ENCODE results near the gene PLSCR4. TPM values are rescaled to one million over a fixed set of nuclear protein-coding genes. Genes with fewer than 3 reads are reported as not detected.
A peak's percentile ranks its signal among the peaks of the same experiment; 100 is the strongest.

Gene PLSCR4
- total and polyA plus RNA-seq, 2 of the 8 experiments (the other 6 are each of a cell fraction or from before 2014, with no cell fraction given), result 1.8 to 2.9 TPM

DNA sequence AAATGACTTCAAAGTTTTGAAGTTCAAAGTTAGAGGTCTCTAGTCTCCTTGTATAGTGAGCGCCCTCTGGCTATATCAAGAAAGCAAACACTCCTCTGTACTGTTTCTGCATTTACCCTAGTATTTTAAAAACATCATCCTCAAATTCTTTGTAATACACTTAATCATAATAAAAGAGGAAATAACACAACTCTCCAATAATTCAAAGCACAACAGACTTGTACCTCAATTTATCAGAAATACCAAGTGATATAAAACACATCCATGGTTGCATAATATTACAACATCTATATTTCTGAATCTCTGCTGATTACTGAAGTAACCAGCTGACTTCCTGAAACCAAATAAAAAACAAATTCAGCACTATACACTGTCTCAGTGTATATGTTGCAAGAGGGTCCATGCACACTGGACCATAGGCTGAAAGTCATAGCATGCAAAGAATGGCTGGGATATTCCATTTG, 102.4 kb downstream of the PLSCR4 start:
- Histone ChIP-seq H3K4me2 (ENCODE audit: insufficient read depth in 1 of 2, low read depth in 2 of 2, low read length in 2 of 2) (no peak overlapping the region), H4K20me1 (replicated peaks in 1 of 2; ENCODE audit: control insufficient read depth in 1 of 2, insufficient read depth in 2 of 2, low read length in 2 of 2) (peaks cover 0 to 1% of the 10 kb centered on the region in 2 experiments), H2AFZ (ENCODE audit: low read length) (no peak overlapping the region), H3K9ac (replicated peaks in 1 of 4; ENCODE audit: extremely low read depth in 1 of 4, low read depth in 3 of 4, low read length in 3 of 4) (no peak overlapping the region), H3K79me1 (ENCODE audit: low read depth, low read length) (no peaks in the 10 kb centered on the region; the same call in 1 of the 2 replicates), H4K8ac (ENCODE audit: extremely low read depth, insufficient read depth, low read length) (no peak overlapping the region), H4K5ac (ENCODE audit: insufficient read length, low read depth, low read length) (no peak overlapping the region), H3K4ac (replicated peaks; ENCODE audit: insufficient read length, low read depth, low read length) (no peak overlapping the region), H3K36me3 (ENCODE audit: control insufficient read depth in 2 of 4, insufficient read depth in 4 of 4, low read length in 3 of 4) (no peaks in the 10 kb centered on the region), H3K4me3 (ENCODE audit: extremely low read depth in 1 of 4, insufficient read depth in 2 of 4, low read depth in 3 of 4, low read length in 4 of 4) (no peak overlapping the region), H2BK20ac (ENCODE audit: low read length) (no peak overlapping the region), H3K23ac (ENCODE audit: insufficient read length) (no peak overlapping the region), H3K27ac (ENCODE audit: low read depth, low read length) (no peak overlapping the region), H3K23me2 (ENCODE audit: low read depth, low read length) (no peaks in the 10 kb centered on the region), H4K91ac (replicated peaks; ENCODE audit: insufficient read length, low read length) (no peak overlapping the region), H2BK12ac (ENCODE audit: low read depth, low read length) (no peak overlapping the region), H3K18ac (ENCODE audit: extremely low read depth, low read length) (no peak overlapping the region), H3K9me3 (ENCODE audit: insufficient read depth in 2 of 2, low read depth in 1 of 2, low read length in 1 of 2) (no peaks in the 10 kb centered on the region), H3K27me3 (replicated peaks in 1 of 4; ENCODE audit: control insufficient read depth in 3 of 4, extremely low read depth in 1 of 4, insufficient read depth in 3 of 4, low read length in 3 of 4) (no peaks in the 10 kb centered on the region), H3K79me2 (ENCODE audit: control insufficient read depth in 1 of 2, insufficient read depth in 2 of 2, low read length in 2 of 2) (peaks cover 0 to 64% of the 10 kb centered on the region in 2 experiments; a peak in 2 of 4 replicates), H2BK15ac (ENCODE audit: low read length) (no peak overlapping the region), H3K4me1 (replicated peaks in 1 of 4; ENCODE audit: control insufficient read depth in 3 of 4, insufficient read depth in 4 of 4, low read length in 3 of 4) (peaks cover 0 to 7% (median 5%) of the 10 kb centered on the region in 4 experiments; a peak in 5 of 7 replicates), H3K14ac (ENCODE audit: insufficient read length) (no peak overlapping the region), H3K56ac (replicated peaks; ENCODE audit: insufficient read length, low read depth, low read length) (no peak overlapping the region), H2AK5ac (ENCODE audit: low read depth, low read length) (no peak overlapping the region), H2BK5ac (ENCODE audit: low read depth, low read length) (no peak overlapping the region), H2BK120ac (replicated peaks; ENCODE audit: low read depth, low read length) (no peak overlapping the region)
- 59% methylated on average over 1 of the region's 1 CpG; no CpG with 5 or more reads in 1 of the 2 experiments for WGBS, 2 experiments (ENCODE audit: extremely low coverage in 1 of 2, insufficient coverage in 1 of 2, insufficient read length in 1 of 2, insufficient replicate concordance in 2 of 2, low coverage in 1 of 2, low lambda C conversion rate in 2 of 2, missing lambda C conversion rate in 1 of 2)
- ChIA-PET CTCF (ENCODE audit: partially characterized antibody) (interaction anchor here (1.2 to 1.5 kb wide), 2 partner anchors 14 to 83 kb away, joined by 3 read pairs; no protein-coding TSS in a partner anchor), POLR2A (ENCODE audit: partially characterized antibody) (no interaction called here)
- FAIRE-seq (no peak), DNase-seq (ENCODE audit: low read depth in 1 of 2, low spot score in 2 of 2) (no peak)
- TF ChIP-seq RXRA (IDR thresholded peaks at IDR 0.05; ENCODE audit: insufficient read depth, low read depth, low read length) (no peak), SP4 (IDR thresholded peaks at IDR 0.05; ENCODE audit: low read length) (no peak), TAF1 (IDR thresholded peaks at IDR 0.05; ENCODE audit: low read depth, low read length) (no peak), RAD21 (IDR thresholded peaks at IDR 0.05 in 1 of 2, conservative IDR thresholded peaks at IDR 0.05 in 1 of 2; ENCODE audit: low read depth in 2 of 2, low read length in 2 of 2) (peak; percentile 28; a peak in 3 of 4 replicates)
- TF ChIP-seq, protein P1, sequence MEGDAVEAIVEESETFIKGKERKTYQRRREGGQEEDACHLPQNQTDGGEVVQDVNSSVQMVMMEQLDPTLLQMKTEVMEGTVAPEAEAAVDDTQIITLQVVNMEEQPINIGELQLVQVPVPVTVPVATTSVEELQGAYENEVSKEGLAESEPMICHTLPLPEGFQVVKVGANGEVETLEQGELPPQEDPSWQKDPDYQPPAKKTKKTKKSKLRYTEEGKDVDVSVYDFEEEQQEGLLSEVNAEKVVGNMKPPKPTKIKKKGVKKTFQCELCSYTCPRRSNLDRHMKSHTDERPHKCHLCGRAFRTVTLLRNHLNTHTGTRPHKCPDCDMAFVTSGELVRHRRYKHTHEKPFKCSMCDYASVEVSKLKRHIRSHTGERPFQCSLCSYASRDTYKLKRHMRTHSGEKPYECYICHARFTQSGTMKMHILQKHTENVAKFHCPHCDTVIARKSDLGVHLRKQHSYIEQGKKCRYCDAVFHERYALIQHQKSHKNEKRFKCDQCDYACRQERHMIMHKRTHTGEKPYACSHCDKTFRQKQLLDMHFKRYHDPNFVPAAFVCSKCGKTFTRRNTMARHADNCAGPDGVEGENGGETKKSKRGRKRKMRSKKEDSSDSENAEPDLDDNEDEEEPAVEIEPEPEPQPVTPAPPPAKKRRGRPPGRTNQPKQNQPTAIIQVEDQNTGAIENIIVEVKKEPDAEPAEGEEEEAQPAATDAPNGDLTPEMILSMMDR (IDR thresholded peaks at IDR 0.05; ENCODE audit: control extremely low read depth in 1 of 3, insufficient read depth in 1 of 3, low read depth in 1 of 3, low read length in 3 of 3), result peak in 1 of 3 experiments; percentile 7; a peak in 1 of 4 replicates
